GM20000 (cell line): Measurements from ENCODE around the gene LYAR.

Experiments
- DNase-seq: peaks from one replicate; pipeline ENCODE4 v3.0.0; 2012; ENCODE audit warnings: low spot score
- TF ChIP-seq, protein P1 (sequence below): IDR thresholded peaks from 2 replicates; pipeline ENCODE4 v1.5.1; 2012; ENCODE audit warnings: mild to moderate bottlenecking, control low read depth; ENCODE audit errors: extremely low read depth, missing control alignments

Gene LYAR

DNA sequence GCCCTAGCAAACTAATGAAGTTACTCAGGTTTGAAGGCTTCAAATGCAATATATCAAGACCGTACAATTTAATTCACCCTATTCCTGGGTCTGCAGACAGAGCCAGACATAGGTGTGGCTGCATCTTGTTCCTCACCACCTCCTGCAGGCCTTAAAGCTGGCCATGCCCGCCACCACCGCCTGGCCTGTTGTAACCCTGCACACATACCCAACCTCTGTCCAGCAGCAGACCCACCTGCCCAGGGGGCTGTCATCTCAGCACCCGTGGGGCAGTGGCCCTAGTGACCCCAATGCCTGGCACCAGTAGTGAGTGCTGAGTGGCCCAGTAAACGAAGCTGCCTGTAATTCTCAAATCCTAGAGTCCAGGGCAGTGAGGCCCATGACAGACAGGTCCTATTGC, 40.8 kb upstream of the LYAR start:
- DNase-seq: no peak
- TF ChIP-seq, protein P1, sequence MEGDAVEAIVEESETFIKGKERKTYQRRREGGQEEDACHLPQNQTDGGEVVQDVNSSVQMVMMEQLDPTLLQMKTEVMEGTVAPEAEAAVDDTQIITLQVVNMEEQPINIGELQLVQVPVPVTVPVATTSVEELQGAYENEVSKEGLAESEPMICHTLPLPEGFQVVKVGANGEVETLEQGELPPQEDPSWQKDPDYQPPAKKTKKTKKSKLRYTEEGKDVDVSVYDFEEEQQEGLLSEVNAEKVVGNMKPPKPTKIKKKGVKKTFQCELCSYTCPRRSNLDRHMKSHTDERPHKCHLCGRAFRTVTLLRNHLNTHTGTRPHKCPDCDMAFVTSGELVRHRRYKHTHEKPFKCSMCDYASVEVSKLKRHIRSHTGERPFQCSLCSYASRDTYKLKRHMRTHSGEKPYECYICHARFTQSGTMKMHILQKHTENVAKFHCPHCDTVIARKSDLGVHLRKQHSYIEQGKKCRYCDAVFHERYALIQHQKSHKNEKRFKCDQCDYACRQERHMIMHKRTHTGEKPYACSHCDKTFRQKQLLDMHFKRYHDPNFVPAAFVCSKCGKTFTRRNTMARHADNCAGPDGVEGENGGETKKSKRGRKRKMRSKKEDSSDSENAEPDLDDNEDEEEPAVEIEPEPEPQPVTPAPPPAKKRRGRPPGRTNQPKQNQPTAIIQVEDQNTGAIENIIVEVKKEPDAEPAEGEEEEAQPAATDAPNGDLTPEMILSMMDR: no peak

DNA sequence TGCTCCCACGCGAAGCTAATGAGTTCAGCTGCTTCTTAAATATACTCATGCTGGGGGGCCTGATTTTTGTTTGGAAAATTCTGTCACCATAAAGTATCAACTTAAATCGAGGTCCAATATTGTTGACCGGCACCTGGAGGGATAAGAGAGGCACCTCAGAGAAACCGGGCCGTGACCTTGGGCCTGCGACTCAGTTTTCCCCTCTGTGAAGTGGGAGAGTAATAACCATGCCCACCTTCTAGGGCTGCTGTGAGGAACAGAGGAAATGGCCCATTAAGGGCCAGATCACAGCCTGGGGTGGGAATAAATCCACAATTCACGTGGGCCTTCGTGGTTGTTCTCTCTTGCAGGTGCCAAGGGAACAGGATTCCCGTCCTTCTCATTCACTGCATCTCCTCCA, 39.5 kb upstream of the LYAR start:
- TF ChIP-seq, protein P1: no peak
- DNase-seq: no peak

DNA sequence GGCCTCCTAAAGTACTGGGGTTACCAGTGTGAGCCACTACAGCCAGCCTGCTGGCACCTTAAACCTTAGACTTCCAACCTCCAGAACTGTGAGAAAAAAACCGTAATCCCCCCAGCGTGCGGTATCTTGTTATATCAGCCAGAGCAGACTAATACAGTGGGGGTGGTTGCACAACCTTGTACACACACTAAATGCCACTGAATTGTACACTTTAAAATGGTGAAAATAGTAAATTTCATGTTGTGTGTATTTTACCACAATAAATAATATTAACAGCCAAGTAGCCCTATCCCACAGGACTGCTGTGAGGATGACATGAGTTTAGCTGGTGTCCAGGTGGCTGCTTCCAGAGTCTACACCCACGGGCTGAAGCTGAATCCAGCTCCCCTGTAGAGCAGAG, 38.9 kb upstream of the LYAR start:
- no peak for DNase-seq
- TF ChIP-seq, protein P1: no peak

DNA sequence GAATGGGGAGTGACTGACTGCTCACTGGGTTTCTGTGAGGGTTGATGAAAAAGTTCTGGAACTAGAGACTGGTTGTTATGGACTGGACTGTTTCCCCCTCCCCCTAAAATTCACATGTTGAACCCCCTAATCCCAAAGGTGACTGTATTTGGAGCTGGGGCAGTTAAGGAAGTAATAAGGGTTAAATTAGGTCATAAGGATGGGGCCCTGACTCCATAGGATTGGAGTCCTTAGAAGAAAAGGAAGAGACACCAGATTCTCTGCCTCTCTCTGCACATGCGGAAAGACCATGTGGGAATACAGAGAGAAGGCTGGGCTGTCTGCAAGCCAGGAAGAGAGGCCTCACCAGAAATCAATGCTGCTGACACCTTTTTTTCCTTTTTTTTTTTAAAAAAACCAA, 38.3 kb upstream of the LYAR start:
- no peak for DNase-seq
- TF ChIP-seq, protein P1: no peak

DNA sequence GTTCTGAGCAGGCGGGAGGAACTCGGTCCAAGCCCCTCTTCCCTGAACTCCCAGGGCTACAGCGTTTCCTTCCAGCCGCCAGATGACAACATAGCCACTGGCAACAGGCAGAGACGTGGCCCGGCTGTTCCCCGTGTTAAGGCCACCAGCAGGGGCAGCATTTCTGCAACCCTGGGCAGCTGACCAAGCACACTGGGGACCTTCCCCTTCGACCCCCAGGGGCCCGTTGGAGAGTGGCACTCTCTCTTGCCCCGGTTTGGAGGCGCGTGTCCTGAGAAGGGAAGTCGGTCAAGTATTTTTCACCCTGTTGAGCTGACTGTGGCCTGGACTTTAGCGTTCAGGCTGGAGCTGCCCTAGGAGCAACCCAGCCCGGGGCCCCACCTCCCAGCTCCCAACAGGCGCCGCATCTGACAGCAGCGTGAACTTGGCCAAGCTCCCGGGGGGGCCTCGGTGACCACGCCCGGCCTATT, 37.7 kb upstream of the LYAR start:
- DNase-seq: peak; percentile 18
- TF ChIP-seq, protein P1: peak; percentile 18

DNA sequence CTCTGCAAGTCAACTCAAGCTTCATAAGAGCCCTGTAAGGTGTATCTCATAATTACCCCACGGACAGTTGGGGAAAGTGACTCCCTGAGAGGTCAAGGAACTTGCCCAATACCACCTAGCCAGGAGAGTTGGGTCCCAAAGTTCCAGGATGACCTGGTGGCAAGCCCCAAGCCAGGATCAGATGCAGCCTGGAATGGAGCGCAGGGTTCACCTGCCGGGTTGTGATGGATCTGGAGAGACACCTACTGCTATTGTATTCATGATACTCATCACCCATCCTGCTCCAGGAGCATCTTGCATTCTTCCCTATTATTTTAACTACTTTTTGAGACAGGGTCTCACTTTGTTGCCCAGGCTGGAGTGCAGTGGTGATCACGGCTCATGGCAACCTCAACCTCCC, 36.2 kb upstream of the LYAR start:
- DNase-seq: no peak
- TF ChIP-seq, protein P1: no peak

DNA sequence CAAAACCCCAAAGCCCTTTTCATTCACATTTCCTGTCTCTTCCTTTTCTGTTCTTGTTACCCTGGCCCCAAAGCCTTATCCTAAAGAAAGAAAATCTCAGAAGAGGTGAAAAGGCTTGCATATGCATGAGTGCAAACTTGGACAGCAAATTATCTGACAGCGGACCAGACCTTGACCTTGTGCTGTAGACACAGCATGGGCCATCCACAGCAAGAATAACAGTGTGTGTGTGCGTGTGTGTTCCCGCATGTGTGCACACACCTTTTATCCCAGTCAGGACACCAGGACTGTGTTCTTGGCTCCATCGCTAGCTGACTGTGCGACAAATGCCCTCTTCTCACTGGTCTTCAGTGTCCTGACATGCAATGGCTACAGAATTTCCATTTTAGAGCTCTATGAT, 35.4 kb upstream of the LYAR start:
- TF ChIP-seq, protein P1: no peak
- no peak for DNase-seq
